Parathyroid adenoma (tissue), 2 donors: ENCODE data around the gene STK11IP.

Experiments used
- H2AFZ ChIP-seq: fragments of 300-600 bp; sonication (generic); one replicate; pipeline ENCODE4 v1.7.0; 2017; ENCODE audit warnings: antibody characterized with exemption, mild to moderate bottlenecking
- H3K27ac ChIP-seq: fragments of 300-600 bp; sonication (generic); one replicate; pipeline ENCODE4 v1.7.0; 2017
- H3K27me3 ChIP-seq: fragments of 300-600 bp; sonication (generic); one replicate; pipeline ENCODE4 v1.7.0; 2017; ENCODE audit warnings: low read length; ENCODE audit not compliant: control insufficient read depth, insufficient read depth
- H3K36me3 ChIP-seq: fragments of 300-600 bp; sonication (generic); one replicate; pipeline ENCODE4 v1.7.0; 2017; ENCODE audit warnings: low read length; ENCODE audit not compliant: control insufficient read depth, insufficient read depth
- H3K4me1 ChIP-seq: fragments of 300-600 bp; sonication (generic); one replicate; pipeline ENCODE4 v1.7.0; 2017; ENCODE audit warnings: control low read depth
- H3K4me2 ChIP-seq: fragments of 300-600 bp; sonication (generic); one replicate; pipeline ENCODE4 v1.7.0; 2017; ENCODE audit warnings: low read length
- H3K4me3 ChIP-seq: fragments of 300-600 bp; sonication (generic); one replicate; pipeline ENCODE4 v1.7.0; 2017; ENCODE audit warnings: low read depth, low read length
- H3K79me2 ChIP-seq: fragments of 300-600 bp; sonication (generic); one replicate; pipeline ENCODE4 v1.7.0; 2017; ENCODE audit warnings: control low read depth
- H3K9ac ChIP-seq: fragments of 300-600 bp; sonication (generic); one replicate; pipeline ENCODE4 v1.7.0; 2017; ENCODE audit warnings: mild to moderate bottlenecking
- H3K9me3 ChIP-seq: fragments of 300-600 bp; sonication (generic); one replicate; pipeline ENCODE4 v1.7.0; 2017; ENCODE audit warnings: low read length; ENCODE audit not compliant: control insufficient read depth
- TF ChIP-seq, protein P1 (sequence below): fragments of 300-600 bp; sonication (generic); IDR thresholded peaks from one replicate; pipeline ENCODE4 v1.7.0; 2017; ENCODE audit warnings: antibody characterized with exemption, mild to moderate bottlenecking
- donor health status: primary hyperparathyroidism.

STK11IP gene

DNA sequence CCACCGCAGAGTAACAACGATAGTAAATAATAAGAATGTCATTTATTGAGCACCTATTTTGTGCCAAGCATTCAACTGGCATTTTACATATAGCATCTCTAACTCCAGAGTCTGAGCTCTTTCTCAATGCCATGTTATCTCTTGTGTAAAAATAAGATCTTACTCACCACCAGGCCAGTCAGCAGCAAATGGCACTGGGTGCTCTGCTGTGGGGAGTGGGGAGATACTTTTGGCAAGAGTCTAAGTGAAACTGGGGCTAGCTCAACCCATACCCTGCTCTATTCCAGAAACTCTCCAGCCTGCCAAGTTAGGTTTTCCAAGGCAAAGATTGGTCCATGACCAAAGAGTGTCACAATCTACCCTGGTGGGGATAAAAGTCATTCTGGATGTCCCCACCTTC, 24.8 kb downstream of the STK11IP start:
- Histone ChIP-seq H3K4me2 (no peak overlapping the region), H3K27me3 (no peaks in the 10 kb centered on the region), H2AFZ (no peak overlapping the region), H3K4me1 (no peaks in the 10 kb centered on the region), H3K4me3 (no peak overlapping the region), H3K36me3 (no peaks in the 10 kb centered on the region), H3K79me2 (no peaks in the 10 kb centered on the region), H3K27ac (no peak overlapping the region), H3K9me3 (no peaks in the 10 kb centered on the region), H3K9ac (no peak overlapping the region)
- TF ChIP-seq, protein P1, sequence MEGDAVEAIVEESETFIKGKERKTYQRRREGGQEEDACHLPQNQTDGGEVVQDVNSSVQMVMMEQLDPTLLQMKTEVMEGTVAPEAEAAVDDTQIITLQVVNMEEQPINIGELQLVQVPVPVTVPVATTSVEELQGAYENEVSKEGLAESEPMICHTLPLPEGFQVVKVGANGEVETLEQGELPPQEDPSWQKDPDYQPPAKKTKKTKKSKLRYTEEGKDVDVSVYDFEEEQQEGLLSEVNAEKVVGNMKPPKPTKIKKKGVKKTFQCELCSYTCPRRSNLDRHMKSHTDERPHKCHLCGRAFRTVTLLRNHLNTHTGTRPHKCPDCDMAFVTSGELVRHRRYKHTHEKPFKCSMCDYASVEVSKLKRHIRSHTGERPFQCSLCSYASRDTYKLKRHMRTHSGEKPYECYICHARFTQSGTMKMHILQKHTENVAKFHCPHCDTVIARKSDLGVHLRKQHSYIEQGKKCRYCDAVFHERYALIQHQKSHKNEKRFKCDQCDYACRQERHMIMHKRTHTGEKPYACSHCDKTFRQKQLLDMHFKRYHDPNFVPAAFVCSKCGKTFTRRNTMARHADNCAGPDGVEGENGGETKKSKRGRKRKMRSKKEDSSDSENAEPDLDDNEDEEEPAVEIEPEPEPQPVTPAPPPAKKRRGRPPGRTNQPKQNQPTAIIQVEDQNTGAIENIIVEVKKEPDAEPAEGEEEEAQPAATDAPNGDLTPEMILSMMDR = no peak

DNA sequence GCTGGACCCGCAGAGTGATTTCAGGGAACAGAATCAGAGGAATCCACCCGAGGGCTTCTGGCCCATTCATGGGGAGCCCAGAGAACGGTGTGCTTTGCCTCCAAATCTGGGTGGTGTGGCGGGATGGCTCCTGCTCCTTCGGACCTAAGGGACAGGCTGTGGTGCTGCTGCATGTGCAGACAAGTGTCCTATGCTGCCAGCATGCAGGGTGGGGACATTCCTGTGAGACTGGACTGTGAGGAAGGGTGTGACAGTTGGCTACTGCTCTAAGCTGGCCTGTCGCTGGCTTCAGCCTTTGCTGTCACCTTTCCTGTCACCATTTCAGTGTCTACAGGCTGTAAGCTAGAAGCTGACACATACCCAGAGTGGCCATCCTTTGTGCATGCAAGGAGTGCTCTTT, 26.9 kb downstream of the STK11IP start:
- Histone ChIP-seq H3K4me2 (no peak overlapping the region), H3K36me3 (no peaks in the 10 kb centered on the region), H3K79me2 (no peaks in the 10 kb centered on the region), H3K4me3 (no peak overlapping the region), H3K9me3 (no peaks in the 10 kb centered on the region), H3K27me3 (no peaks in the 10 kb centered on the region), H3K4me1 (no peaks in the 10 kb centered on the region), H3K9ac (no peak overlapping the region), H2AFZ (no peak overlapping the region), H3K27ac (no peak overlapping the region)
- TF ChIP-seq, protein P1 = no peak

DNA sequence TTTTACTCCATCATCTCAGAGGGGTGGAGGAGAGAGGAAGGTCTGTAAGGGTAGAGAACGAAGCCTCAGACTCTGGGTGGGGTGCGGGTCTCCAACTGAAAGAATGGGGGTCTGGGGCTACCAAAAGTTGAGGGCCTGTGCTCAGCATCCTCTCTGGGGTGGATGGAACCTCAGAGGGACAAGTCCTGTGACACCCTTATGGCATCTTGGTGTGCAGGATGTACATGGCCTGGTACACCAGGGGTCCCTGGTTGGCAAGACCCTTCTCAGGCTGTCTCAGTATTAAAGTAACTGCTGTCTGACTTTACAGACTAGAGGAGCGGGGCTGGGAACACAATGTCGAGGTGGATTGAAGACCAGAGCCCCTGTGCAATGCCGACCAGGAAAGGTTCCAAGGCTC, 27.5 kb downstream of the STK11IP start:
- Histone ChIP-seq H3K27ac (no peak overlapping the region), H3K9ac (no peak overlapping the region), H2AFZ (no peak overlapping the region), H3K36me3 (no peaks in the 10 kb centered on the region), H3K27me3 (no peaks in the 10 kb centered on the region), H3K9me3 (no peaks in the 10 kb centered on the region), H3K79me2 (no peaks in the 10 kb centered on the region), H3K4me1 (no peaks in the 10 kb centered on the region), H3K4me3 (no peak overlapping the region), H3K4me2 (no peak overlapping the region)
- TF ChIP-seq, protein P1 = no peak

DNA sequence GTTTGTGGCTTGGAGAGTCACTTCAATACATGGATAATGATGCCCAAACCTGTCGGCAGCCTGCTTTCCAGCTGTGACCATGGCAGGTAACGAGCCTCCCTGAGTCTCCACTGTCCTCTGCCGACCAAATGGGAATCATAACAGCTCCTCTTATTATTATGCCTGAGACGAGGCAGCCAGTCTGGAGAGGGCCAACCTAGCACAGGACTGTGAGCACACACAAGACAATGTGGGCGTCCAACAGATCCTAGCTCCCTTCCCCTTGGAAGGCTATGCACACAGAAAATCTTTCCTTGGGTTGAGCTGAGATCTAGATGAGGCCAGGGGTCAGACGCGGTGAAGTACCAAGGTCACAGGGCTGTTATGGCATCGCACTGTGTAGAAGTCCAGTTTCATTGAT, 28.9 kb downstream of the STK11IP start:
- H3K4me1 ChIP-seq = peaks cover 4% of the 10 kb centered on the region
- no peak overlapping the region for H3K27ac ChIP-seq
- no peaks in the 10 kb centered on the region for H3K36me3 ChIP-seq
- H2AFZ ChIP-seq = no peak overlapping the region
- no peaks in the 10 kb centered on the region for H3K27me3 ChIP-seq
- H3K9ac ChIP-seq = no peak overlapping the region
- no peaks in the 10 kb centered on the region for H3K79me2 ChIP-seq
- no peaks in the 10 kb centered on the region for H3K9me3 ChIP-seq
- H3K4me3 ChIP-seq = peak overlapping the region; percentile 52
- peak overlapping the region; percentile 90 for H3K4me2 ChIP-seq
- TF ChIP-seq, protein P1 = no peak
